Measurements from ENCODE around the gene NUSAP1. TPM values are rescaled to one million over a fixed set of nuclear protein-coding genes. Genes with fewer than 3 reads are reported as not detected.
"Not testable (repeated sequence)": the region's sequence is repeated elsewhere in the genome, so short reads cannot be mapped to it uniquely, and the experiment has no call there.

The NUSAP1 gene
- total and polyA plus RNA-seq, 2 experiments from 2014 or later: 33.3 to 47.1 TPM

DNA sequence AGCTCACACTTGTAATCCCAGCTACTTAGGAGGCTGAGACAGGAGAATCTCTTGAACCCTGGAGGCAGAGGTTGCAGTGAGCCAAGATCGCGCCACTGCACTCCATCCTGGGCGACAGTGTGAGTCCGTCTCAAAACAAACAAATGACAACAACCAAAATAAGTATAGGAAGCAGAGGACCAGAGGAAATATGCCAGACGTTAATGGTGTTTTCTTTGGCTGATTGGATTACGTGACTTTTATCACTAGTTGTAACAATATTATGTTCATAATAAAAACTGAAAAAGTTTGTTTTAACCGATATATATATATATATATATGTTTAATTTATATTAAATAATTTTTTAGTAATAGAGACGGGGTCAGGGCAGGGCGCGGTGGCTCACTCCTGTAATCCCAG is 21.7 kb downstream of the NUSAP1 start:
- H3K9ac ChIP-seq: no peak overlapping the region
- WGBS, 2 experiments (ENCODE audit: low coverage in 1 of 2, low lambda C conversion rate in 2 of 2, missing lambda C conversion rate in 2 of 2): 91 to 94% methylated on average over 10 of the region's 10 CpGs
- TF ChIP-seq EZH2phosphoT487 (IDR thresholded peaks at IDR 0.05; ENCODE audit: insufficient read depth, low read depth): no peak
- no peak for TF ChIP-seq EZH2 (IDR thresholded peaks at IDR 0.05; ENCODE audit: insufficient read depth, poor library complexity, severe bottlenecking)
- H3K27me3 ChIP-seq (replicated peaks; ENCODE audit: insufficient read depth): no peaks in the 10 kb centered on the region
- in situ Hi-C loops (cut with MboI): no loop called here
- DNase-seq: no peak
- H3F3A ChIP-seq (ENCODE audit: insufficient read depth): no peaks in the 10 kb centered on the region
- H4K20me1 ChIP-seq (ENCODE audit: insufficient read depth): no peaks in the 10 kb centered on the region
- no peak overlapping the region for H3K27ac ChIP-seq
- peaks cover 2% of the 10 kb centered on the region; the same call in 1 of the 2 replicates for H3K36me3 ChIP-seq (ENCODE audit: low read depth)
- H3K9me2 ChIP-seq (ENCODE audit: insufficient read depth): no peaks in the 10 kb centered on the region
- H2AFZ ChIP-seq: no peak overlapping the region
- H3K4me2 ChIP-seq (ENCODE audit: unreplicated experiment): no peak overlapping the region
- H3K4me1 ChIP-seq (ENCODE audit: insufficient read depth): no peaks in the 10 kb centered on the region
- no peak overlapping the region for H3K4me3 ChIP-seq
- H3K9me3 ChIP-seq (ENCODE audit: low read depth): no peaks in the 10 kb centered on the region
- H3K79me2 ChIP-seq (ENCODE audit: insufficient read depth): no peaks in the 10 kb centered on the region

DNA sequence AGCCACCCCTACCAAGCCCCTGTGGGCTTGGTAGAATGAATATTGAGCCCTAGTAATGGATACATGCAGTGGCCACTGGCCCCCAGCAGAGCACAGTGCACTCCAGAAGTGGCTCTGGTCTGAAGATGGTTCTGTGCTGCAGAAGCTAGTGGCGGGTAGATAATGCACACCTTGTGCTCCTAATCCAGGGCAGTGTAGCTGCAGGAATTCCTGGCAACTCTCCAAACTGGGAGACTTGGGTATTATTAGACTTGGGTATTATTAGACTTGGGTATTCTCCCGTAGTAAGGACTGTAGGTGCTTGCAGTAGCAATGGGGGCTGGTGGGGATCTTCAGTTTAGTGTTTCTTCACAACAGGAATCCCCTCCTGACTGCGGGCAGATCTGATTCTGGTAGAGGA is 34.7 kb downstream of the NUSAP1 start:
- in situ Hi-C loops (cut with MboI): no loop called here
- Histone ChIP-seq H3K9me2 (ENCODE audit: insufficient read depth) (no peaks in the 10 kb centered on the region), H2AFZ (no peak overlapping the region), H3K36me3 (ENCODE audit: low read depth) (no peaks in the 10 kb centered on the region), H3K27ac (no peak overlapping the region), H3F3A (ENCODE audit: insufficient read depth) (no peaks in the 10 kb centered on the region), H3K9me3 (ENCODE audit: low read depth) (no peaks in the 10 kb centered on the region), H3K4me3 (no peak overlapping the region), H3K79me2 (ENCODE audit: insufficient read depth) (no peaks in the 10 kb centered on the region), H3K4me2 (ENCODE audit: unreplicated experiment) (no peak overlapping the region), H3K9ac (no peak overlapping the region), H4K20me1 (ENCODE audit: insufficient read depth) (no peaks in the 10 kb centered on the region), H3K4me1 (ENCODE audit: insufficient read depth) (no peaks in the 10 kb centered on the region), H3K27me3 (replicated peaks; ENCODE audit: insufficient read depth) (no peaks in the 10 kb centered on the region)
- WGBS, 2 experiments (ENCODE audit: low coverage in 1 of 2, low lambda C conversion rate in 2 of 2, missing lambda C conversion rate in 2 of 2): 94 to 96% methylated on average over 3 of the region's 3 CpGs
- DNase-seq: no peak
- TF ChIP-seq EZH2phosphoT487 (IDR thresholded peaks at IDR 0.05; ENCODE audit: insufficient read depth, low read depth): no peak
- TF ChIP-seq EZH2 (IDR thresholded peaks at IDR 0.05; ENCODE audit: insufficient read depth, poor library complexity, severe bottlenecking): no peak

DNA sequence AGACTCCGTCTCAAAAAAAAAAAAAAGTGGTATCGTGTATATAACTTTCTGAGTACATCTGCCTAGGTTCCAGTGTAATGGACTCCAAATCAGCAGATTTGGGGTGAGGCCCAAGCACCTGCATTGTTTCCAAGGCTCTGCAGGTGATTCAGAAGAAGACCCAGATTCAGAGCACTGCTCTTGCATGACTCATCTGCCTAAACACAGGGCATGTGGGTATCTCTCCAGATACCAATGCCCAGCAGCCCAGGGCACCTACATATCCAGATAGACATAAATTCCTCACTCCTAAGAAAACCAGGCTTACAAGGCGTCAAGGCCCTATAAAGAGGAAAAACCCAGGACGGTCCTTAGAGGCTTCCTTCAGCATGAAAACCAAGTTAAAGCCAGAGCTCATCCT is 45.3 kb downstream of the NUSAP1 start:
- in situ Hi-C loops (cut with MboI): no loop called here
- no peak for DNase-seq
- Histone ChIP-seq H3K4me3 (no peak overlapping the region), H3K27me3 (replicated peaks; ENCODE audit: insufficient read depth) (no peaks in the 10 kb centered on the region), H3K9ac (no peak overlapping the region), H3K36me3 (ENCODE audit: low read depth) (no peaks in the 10 kb centered on the region), H3F3A (ENCODE audit: insufficient read depth) (no peaks in the 10 kb centered on the region), H3K4me1 (ENCODE audit: insufficient read depth) (no peaks in the 10 kb centered on the region), H4K20me1 (ENCODE audit: insufficient read depth) (no peaks in the 10 kb centered on the region), H3K9me2 (ENCODE audit: insufficient read depth) (no peaks in the 10 kb centered on the region), H3K4me2 (ENCODE audit: unreplicated experiment) (no peak overlapping the region), H3K79me2 (ENCODE audit: insufficient read depth) (no peaks in the 10 kb centered on the region), H3K27ac (no peak overlapping the region), H3K9me3 (ENCODE audit: low read depth) (no peaks in the 10 kb centered on the region), H2AFZ (no peak overlapping the region)
- 97 to 98% methylated on average over 4 of the region's 4 CpGs for WGBS, 2 experiments (ENCODE audit: low coverage in 1 of 2, low lambda C conversion rate in 2 of 2, missing lambda C conversion rate in 2 of 2)
- TF ChIP-seq EZH2phosphoT487 (IDR thresholded peaks at IDR 0.05; ENCODE audit: insufficient read depth, low read depth): no peak
- no peak for TF ChIP-seq EZH2 (IDR thresholded peaks at IDR 0.05; ENCODE audit: insufficient read depth, poor library complexity, severe bottlenecking)

DNA sequence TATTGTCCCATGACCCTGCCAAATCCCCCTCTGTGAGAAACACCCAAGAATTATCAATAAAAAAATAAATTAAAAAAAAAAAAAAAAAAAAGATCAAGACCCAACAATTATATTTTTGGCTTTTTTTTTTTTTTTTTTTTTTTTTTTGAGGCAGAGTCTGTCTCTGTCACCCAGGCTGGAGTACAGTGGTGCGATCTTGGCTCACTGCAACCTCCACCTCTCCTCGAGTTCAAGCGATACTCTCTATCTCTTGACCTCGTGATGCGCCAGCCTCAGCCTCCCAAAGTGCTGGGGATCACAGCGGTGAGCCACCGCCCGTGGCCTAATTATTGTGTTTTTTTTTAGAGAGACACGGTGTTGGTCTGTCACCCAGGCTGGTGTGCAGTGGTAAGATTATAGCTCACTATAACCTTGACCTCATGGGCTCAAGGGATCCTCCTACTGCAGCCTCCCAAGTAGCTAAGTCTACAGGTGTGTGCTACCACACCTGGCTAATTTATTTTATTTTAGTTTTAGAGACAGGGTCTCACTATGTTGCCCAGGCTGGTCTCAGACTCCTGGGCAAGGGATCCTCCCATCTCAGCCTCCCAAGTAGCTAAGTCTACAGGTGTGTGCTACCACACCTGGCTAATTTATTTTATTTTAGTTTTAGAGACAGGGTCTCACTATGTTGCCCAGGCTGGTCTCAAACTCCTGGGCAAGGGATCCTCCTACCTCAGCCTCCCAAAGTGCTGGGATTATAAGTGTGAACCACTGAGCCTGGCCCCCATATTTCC is 51.5 kb downstream of the NUSAP1 start:
- H3K79me2 ChIP-seq (ENCODE audit: insufficient read depth); H2AFZ ChIP-seq; H3K4me1 ChIP-seq (ENCODE audit: insufficient read depth); H3F3A ChIP-seq (ENCODE audit: insufficient read depth); DNase-seq; H3K27ac ChIP-seq; in situ Hi-C loops (cut with MboI); H3K9me3 ChIP-seq (ENCODE audit: low read depth); H3K4me3 ChIP-seq; H3K9ac ChIP-seq; H4K20me1 ChIP-seq (ENCODE audit: insufficient read depth); H3K36me3 ChIP-seq (ENCODE audit: low read depth); H3K27me3 ChIP-seq (replicated peaks; ENCODE audit: insufficient read depth); H3K9me2 ChIP-seq (ENCODE audit: insufficient read depth); H3K4me2 ChIP-seq (ENCODE audit: unreplicated experiment): not testable (repeated sequence)
- WGBS, 2 experiments (ENCODE audit: low coverage in 1 of 2, low lambda C conversion rate in 2 of 2, missing lambda C conversion rate in 2 of 2): 95 to 97% methylated on average over 9 of the region's 9 CpGs

DNA sequence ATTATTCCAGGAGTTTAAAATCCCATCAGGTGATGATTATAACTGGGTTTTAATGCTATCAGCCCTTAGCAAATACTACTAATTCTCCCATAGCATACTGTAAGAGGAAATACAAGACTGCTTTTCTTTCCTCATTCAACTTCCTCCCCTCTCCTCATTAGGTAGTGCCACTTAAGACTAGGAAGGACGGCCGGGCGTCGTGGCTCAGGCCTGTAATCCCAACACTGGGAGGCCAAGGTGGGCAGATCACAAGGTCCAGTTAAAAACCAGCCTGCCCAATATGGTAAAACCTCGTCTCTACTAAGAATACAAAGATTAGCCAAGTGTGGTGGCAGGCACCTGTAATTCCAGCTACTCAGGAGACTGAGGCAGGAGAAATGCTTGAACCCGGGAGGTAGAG is 55.0 kb downstream of the NUSAP1 start:
- TF ChIP-seq EZH2 (IDR thresholded peaks at IDR 0.05; ENCODE audit: insufficient read depth, poor library complexity, severe bottlenecking) (no peak), EZH2phosphoT487 (IDR thresholded peaks at IDR 0.05; ENCODE audit: insufficient read depth, low read depth) (no peak)
- H3K4me2 ChIP-seq (ENCODE audit: unreplicated experiment): no peak overlapping the region
- no peaks in the 10 kb centered on the region for H3K9me2 ChIP-seq (ENCODE audit: insufficient read depth)
- H3K9me3 ChIP-seq (ENCODE audit: low read depth): no peaks in the 10 kb centered on the region
- H3K4me3 ChIP-seq: no peak overlapping the region
- no peak overlapping the region for H2AFZ ChIP-seq
- H3F3A ChIP-seq (ENCODE audit: insufficient read depth): no peaks in the 10 kb centered on the region
- 95 to 100% methylated on average over 6 of the region's 6 CpGs for WGBS, 2 experiments (ENCODE audit: low coverage in 1 of 2, low lambda C conversion rate in 2 of 2, missing lambda C conversion rate in 2 of 2)
- H3K79me2 ChIP-seq (ENCODE audit: insufficient read depth): no peaks in the 10 kb centered on the region
- no peak overlapping the region for H3K27ac ChIP-seq
- no peaks in the 10 kb centered on the region for H3K4me1 ChIP-seq (ENCODE audit: insufficient read depth)
- no peak overlapping the region for H3K9ac ChIP-seq
- H4K20me1 ChIP-seq (ENCODE audit: insufficient read depth): no peaks in the 10 kb centered on the region
- H3K27me3 ChIP-seq (replicated peaks; ENCODE audit: insufficient read depth): no peaks in the 10 kb centered on the region
- DNase-seq: no peak
- in situ Hi-C loops (cut with MboI): no loop called here
- H3K36me3 ChIP-seq (ENCODE audit: low read depth): peaks cover 9% of the 10 kb centered on the region

Data from GM23248 (cell line).